Small intestine (tissue), 7 donors: ENCODE data around the gene PACSIN2. TPM values are rescaled to one million over a fixed set of nuclear protein-coding genes. Genes with fewer than 3 reads are reported as not detected.

ENCODE experiments used
- DNase-seq, 2 donors: peaks; one replicate each; pipeline versions ENCODE4 v3.0.0 to v3.0.0-alpha.2; 2013
- FAIRE-seq: peaks from 2 replicates; lab custom pipeline; 2012; peaks lifted over from hg19 to GRCh38; lab: Jason Lieb, UNC
- H3K27ac ChIP-seq, 3 donors: one replicate each; pipeline ENCODE4 v1.5.1; 2013; ENCODE audit warnings: low read length in 2 of 3, mild to moderate bottlenecking in 2 of 3, control low read depth in 1 of 3, inconsistent platforms in 1 of 3, low read depth in 1 of 3, moderate library complexity in 1 of 3
- H3K27me3 ChIP-seq, 3 donors: one replicate each; pipeline ENCODE4 v1.6.1; 2013; ENCODE audit warnings: low read length in 3 of 3, inconsistent platforms in 1 of 3; ENCODE audit not compliant: control insufficient read depth in 3 of 3, insufficient read depth in 3 of 3
- H3K36me3 ChIP-seq, 3 donors: one replicate each; pipeline ENCODE4 v1.6.1; 2013; ENCODE audit warnings: low read length in 3 of 3, inconsistent platforms in 1 of 3, low read depth in 1 of 3, mild to moderate bottlenecking in 1 of 3, moderate library complexity in 1 of 3; ENCODE audit not compliant: control insufficient read depth in 3 of 3, insufficient read depth in 2 of 3
- H3K4me1 ChIP-seq, 3 donors: one replicate each; pipeline ENCODE4 v1.6.1; 2013; ENCODE audit warnings: low read length in 2 of 3, inconsistent platforms in 1 of 3, low read depth in 1 of 3, mild to moderate bottlenecking in 1 of 3, moderate library complexity in 1 of 3; ENCODE audit not compliant: control insufficient read depth in 3 of 3, insufficient read depth in 2 of 3
- H3K4me3 ChIP-seq, 3 donors: one replicate each; pipeline ENCODE4 v1.5.1; 2013; ENCODE audit warnings: low read length in 3 of 3, control low read depth in 1 of 3, inconsistent platforms in 1 of 3, low read depth in 1 of 3, mild to moderate bottlenecking in 1 of 3, moderate library complexity in 1 of 3
- H3K9me3 ChIP-seq, 2 donors: one replicate each; pipeline ENCODE4 v1.6.1; 2013; ENCODE audit warnings: low read depth in 1 of 2, low read length in 1 of 2; ENCODE audit not compliant: control insufficient read depth in 2 of 2, insufficient read depth in 1 of 2
- WGBS, 3 donors: extraction: QIAGEN DNeasy Blood & Tissue Kit; methylation state at CpG; one replicate each; pipeline ENCODE4 v1.1.7; 2013; 5-methylcytosine and 5-hydroxymethylcytosine counted together
- polyA plus RNA-seq, 4 donors: library from polyadenylated mRNA; stranded (reverse) in 3 of 4; unstranded in 1 of 4; fragments of 200-250 nt in 3 of 4; fragments of 120-200 nt in 1 of 4; gene quantifications; one replicate each; pipeline versions ENCODE4 v1.2.1 to v1.2.3, GENCODE V29; 2013
- donor health status: healthy with polysubstance abuse.
- donor health status: control.
- donor health status: control.
- donor health status: Bipolar disorder and iron deficiency.
- donor health status: healthy.

PACSIN2 gene
- polyA plus RNA-seq, 4 donors, result 28.9 to 53.3 (median 45.2) TPM

DNA sequence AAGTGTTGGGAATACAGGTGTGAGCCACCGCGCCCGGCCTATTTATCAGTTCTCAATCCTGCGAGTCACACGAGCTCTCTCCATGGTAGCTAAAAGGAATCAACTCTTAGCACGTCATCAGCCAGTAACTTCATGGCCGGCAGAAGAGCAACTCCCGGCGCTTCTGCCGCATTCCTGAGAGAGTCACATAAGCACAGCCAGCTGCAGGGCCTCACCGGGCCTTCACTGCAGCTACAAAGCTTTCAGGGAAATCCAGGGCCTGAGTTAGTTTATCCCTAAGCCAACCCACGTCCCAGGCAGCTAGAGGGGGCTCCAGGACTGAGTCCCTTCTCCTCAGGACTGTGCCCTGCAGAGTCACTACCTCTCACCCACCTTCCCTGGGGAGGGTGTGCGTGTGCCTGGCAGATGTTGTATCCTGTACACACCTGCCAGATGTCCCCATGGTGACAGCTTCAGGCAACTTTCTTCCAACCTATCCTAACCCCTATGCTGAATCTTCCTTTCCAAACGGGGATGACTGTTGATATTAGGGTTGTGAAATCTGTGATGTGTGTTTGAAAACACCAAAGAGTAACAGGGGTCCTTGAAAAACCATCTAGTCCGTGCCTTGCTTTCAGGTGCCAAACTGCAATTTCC lies 112.0 kb downstream of the PACSIN2 start:
- Histone ChIP-seq H3K4me1 (peaks cover 0 to 2% (median 0%) of the 10 kb centered on the region in 3 donors), H3K4me3 (no peak overlapping the region), H3K36me3 (peaks cover 0 to 74% (median 2%) of the 10 kb centered on the region in 3 donors), H3K27me3 (no peaks in the 10 kb centered on the region), H3K9me3 (no peaks in the 10 kb centered on the region), H3K27ac (peak overlapping the region in 1 of 3 donors; percentile 55)
- no peak for FAIRE-seq
- DNase-seq, result peak in 1 of 2 donors; percentile 45
- WGBS, 3 donors, result 73 to 83% (median 77%) methylated on average over 15 of the region's 15 CpGs

DNA sequence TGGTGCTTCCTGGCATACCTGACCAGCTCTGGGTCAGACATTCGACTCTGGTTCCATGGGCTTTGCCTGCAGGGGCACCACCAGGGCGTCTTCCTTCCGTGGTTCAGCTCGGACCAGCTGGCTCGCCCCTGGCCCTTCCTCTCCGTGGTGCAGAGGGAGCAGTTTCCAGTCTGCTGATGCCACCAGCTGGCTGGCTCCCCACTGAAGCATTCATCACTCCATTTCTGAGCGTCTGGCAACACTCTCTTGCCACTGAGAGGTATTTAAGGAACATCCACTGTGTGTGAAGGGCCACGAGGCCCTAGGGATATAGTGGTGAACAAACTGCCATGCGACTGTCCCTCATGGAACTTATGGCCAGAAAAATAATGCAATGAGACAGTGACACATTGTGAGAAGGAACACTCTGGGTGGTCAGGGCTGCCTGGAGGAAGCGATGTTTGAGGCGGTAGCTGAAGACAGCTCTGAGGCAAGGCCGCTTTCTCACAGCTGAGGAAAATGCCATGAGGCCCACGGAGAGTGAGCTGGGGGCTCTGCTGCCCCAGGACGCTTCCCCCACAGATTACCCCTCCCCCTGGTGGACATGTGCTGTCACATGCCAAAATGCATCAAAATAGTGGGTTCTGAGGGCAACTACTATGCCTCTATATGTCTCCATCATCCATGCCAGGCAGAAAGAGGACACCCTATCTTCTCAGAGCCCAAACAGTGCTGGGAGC lies 113.0 kb downstream of the PACSIN2 start:
- 82 to 89% (median 85%) methylated on average over 14 of the region's 14 CpGs for WGBS, 3 donors
- peaks cover 0 to 68% (median 0%) of the 10 kb centered on the region in 3 donors for H3K36me3 ChIP-seq
- no peaks in the 10 kb centered on the region for H3K9me3 ChIP-seq
- DNase-seq, result no peak
- no peak overlapping the region for H3K4me3 ChIP-seq
- H3K4me1 ChIP-seq, result peaks cover 0 to 2% (median 0%) of the 10 kb centered on the region in 3 donors
- H3K27me3 ChIP-seq, result no peaks in the 10 kb centered on the region
- FAIRE-seq, result no peak
- no peak overlapping the region for H3K27ac ChIP-seq

DNA sequence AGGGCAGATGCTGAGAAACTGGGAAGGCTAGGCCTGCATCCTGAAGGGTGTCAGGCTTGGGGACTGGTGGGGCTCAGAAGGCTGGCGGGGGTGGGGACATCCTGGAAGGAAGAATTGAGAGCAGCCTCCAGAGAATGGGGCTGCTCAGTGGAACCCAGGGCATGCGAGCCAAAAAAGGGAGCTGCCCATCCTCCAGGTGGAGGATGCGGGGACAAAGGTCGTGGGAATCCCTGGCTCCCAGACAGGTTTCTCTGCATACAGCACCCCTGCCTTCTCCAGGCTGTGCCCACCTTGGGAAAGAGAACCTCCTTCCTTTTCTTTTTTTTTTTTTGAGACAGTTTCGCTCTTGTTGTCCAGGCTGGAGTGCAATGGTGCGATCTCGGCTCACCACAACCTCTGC lies 117.0 kb downstream of the PACSIN2 start:
- H3K9me3 ChIP-seq, result no peaks in the 10 kb centered on the region
- no peak for DNase-seq
- no peak for FAIRE-seq
- 74 to 85% (median 81%) methylated on average over 7 of the region's 7 CpGs for WGBS, 3 donors
- peaks cover 0 to 2% (median 0%) of the 10 kb centered on the region in 3 donors for H3K4me1 ChIP-seq
- H3K36me3 ChIP-seq, result peaks cover 0 to 58% (median 0%) of the 10 kb centered on the region in 3 donors
- H3K27ac ChIP-seq, result no peak overlapping the region
- H3K4me3 ChIP-seq, result no peak overlapping the region
- no peaks in the 10 kb centered on the region for H3K27me3 ChIP-seq

DNA sequence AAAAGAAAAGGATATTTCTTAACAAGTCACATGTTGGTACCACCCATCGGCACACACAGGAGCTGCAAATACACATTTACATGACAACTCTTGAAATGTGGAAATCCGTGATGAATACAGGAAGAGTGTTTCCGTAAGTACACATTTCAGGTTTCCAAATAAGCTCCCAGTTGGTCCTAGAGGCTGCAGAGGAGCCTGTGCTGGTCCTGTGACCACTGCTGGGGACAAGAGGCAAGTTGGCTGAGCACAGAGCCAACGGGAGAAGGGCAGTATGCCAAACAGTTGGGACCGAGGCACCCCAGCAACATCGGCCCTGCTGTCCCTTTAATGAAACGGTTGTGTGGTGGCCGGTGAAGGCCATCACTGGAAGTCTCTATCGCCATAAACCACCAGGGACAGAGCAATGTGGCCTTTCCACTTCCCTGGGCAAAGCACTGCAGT lies 119.4 kb downstream of the PACSIN2 start:
- FAIRE-seq (no peak), DNase-seq (no peak)
- no peaks in the 10 kb centered on the region for H3K27me3 ChIP-seq
- peak overlapping the region in 1 of 3 donors; percentile 40 for H3K27ac ChIP-seq
- WGBS, 3 donors, result 67 to 88% (median 74%) methylated on average over 9 of the region's 9 CpGs
- peaks cover 0 to 58% (median 2%) of the 10 kb centered on the region in 3 donors for H3K36me3 ChIP-seq
- peaks cover 0 to 2% (median 0%) of the 10 kb centered on the region in 3 donors for H3K4me1 ChIP-seq
- H3K4me3 ChIP-seq, result no peak overlapping the region
- no peaks in the 10 kb centered on the region for H3K9me3 ChIP-seq

DNA sequence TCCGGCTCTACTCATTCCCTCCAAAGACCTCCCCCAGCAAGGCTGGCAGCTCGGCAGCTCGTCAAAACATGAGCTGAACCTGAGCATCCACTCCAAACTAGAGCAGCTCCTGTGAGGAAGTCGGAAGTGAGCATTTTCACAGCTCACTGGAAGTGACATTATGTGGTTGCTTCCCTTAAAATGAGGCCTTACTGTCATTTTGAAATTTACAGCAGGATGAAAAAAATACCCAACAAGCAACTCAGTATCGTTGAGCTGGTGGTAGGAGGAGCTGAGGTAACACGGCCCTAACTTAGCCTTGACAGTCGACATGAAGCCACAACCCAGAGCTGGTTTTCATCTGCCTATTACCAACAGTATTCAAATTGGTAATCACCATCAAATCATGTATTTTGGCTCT lies 119.9 kb downstream of the PACSIN2 start:
- H3K4me3 ChIP-seq, result no peak overlapping the region
- DNase-seq (no peak), FAIRE-seq (no peak)
- 44 to 68% (median 57%) methylated on average over 7 of the region's 7 CpGs for WGBS, 3 donors
- peak overlapping the region in 1 of 3 donors; percentile 36 for H3K27ac ChIP-seq
- no peaks in the 10 kb centered on the region for H3K27me3 ChIP-seq
- no peaks in the 10 kb centered on the region for H3K9me3 ChIP-seq
- peaks cover 0 to 59% (median 2%) of the 10 kb centered on the region in 3 donors for H3K36me3 ChIP-seq
- H3K4me1 ChIP-seq, result peaks cover 0 to 2% (median 0%) of the 10 kb centered on the region in 3 donors

DNA sequence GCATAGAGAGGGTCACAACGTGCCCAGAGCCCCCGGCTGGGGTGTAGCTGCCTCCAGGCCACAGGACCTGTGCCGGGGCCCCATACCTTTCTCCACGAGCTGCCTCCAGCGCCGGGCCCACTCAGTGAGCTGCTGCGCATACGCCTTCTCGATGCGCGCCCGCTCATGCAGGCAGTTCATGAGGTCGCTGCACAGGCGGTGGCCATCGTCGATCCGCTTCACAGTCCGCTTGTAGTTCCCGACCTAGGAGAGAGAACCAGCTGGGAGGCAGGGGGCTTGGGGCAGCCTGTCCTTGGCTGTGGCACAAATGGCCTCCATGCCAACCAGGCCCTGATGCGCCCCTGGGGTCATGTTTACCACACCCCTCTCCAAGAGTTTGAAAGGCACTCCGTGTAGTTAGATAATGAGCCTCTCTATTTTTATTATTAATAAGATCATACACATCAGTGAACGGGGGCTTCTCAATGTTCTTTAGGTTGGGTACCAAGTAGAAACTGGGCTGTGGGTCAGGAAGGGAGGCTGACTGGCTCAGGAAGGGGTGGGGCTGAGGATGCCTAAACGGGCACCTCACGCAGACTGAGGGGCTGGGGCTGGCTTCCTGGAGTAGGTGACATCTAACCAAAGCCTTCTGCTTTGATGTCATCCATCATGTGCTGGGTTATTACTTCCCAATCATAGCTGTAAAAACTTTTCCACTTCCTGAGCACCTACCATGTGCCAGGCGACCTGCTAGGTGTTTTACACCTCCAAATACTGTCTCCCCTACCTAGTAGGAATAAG lies 121.4 kb downstream of the PACSIN2 start:
- H3K36me3 ChIP-seq, result peaks cover 0 to 59% (median 5%) of the 10 kb centered on the region in 3 donors
- H3K27ac ChIP-seq, result no peak overlapping the region
- peaks cover 0 to 2% (median 2%) of the 10 kb centered on the region in 3 donors for H3K4me1 ChIP-seq
- FAIRE-seq, result no peak
- no peak overlapping the region for H3K4me3 ChIP-seq
- DNase-seq, result no peak
- H3K9me3 ChIP-seq, result no peaks in the 10 kb centered on the region
- no peaks in the 10 kb centered on the region for H3K27me3 ChIP-seq
- 86 to 89% (median 86%) methylated on average over 25 of the region's 25 CpGs for WGBS, 3 donors

DNA sequence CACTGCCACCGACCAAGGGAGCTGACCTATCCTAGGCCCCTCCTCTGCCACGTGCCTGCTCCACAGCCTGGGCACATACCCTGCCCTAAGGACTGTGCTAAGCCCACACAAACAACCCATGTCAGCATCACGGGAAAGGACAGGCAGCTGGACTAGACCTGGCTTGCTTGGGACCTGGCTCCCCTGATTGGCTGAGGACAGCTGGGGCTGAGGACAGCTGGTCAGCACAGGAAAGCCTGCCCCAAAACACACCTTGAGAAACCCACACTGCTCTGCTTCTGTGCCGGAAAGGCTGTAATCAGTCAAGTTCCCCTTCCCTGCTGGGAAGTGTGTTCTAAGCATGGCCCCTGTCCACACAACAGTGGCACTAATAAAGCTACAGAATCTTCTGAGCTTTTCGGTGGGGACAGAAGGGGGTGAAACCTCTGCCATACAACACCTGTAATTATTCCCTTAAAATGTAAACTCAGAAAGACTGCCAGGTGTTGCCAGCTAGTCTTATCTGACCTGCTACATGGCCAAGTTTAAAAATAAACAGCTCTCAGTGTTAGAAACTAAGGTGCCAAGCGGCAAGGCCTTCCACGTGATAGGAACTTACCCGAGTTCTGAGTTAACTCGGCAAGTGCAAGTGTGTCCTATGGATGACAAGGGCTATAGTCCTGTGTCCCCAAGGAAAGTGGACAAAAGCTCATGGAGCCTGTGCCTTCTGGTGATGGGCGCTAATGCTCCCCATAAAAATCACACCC lies 122.2 kb downstream of the PACSIN2 start:
- peaks cover 0 to 63% (median 5%) of the 10 kb centered on the region in 3 donors for H3K36me3 ChIP-seq
- peaks cover 0 to 11% (median 8%) of the 10 kb centered on the region in 3 donors for H3K4me1 ChIP-seq
- peak overlapping the region in 2 of 3 donors; percentile 34 to 51 for H3K27ac ChIP-seq
- no peaks in the 10 kb centered on the region for H3K9me3 ChIP-seq
- no peaks in the 10 kb centered on the region for H3K27me3 ChIP-seq
- WGBS, 3 donors, result 36 to 62% (median 44%) methylated on average over 10 of the region's 10 CpGs
- DNase-seq, result no peak
- H3K4me3 ChIP-seq, result no peak overlapping the region
- no peak for FAIRE-seq
